ENCODE results near the gene RCCD1. TPM values are rescaled to one million over a fixed set of nuclear protein-coding genes. Genes with fewer than 3 reads are reported as not detected.

The RCCD1 gene
- total RNA-seq, 1 donor from 2014 or later: 7.4 TPM

DNA sequence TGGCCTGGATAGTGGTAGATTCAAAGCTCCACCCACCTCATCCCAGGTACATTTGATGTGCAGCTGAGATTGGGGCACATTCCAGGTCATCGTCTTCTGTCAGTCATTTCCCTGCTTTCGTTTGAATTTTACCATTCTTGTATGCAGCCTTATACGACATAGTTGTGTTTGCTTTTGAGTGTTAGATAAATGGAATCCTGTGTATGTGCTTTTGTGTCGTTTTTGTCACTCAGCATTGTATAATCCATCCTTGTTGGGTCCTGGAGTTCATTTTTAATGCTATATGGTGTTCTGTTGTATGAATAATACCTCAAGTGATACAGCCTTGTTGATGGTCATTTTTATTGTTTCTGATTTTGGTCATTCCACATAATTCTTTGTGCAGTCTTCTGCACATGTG lies 7.3 kb downstream of the RCCD1 start:
- DNase-seq (ENCODE audit: low read depth): no peak

DNA sequence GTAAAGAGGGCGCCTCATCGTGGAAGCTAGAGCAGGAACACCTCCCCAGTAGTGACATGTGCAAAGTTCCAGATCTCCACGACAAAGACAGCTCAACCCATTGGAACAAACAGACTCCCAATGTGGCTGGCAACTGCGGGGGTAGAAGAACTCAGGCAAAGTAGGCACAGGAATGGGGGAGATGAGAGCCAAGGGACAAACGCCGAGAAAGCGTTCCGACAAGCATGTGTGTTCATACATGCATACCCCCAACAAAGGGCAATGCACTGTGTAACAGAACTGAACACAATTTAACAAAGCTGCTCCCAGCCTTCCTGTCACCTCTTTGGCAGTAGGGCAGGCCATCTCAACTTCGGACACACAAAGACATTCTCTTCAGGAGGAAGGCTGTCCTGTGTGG lies 11.6 kb downstream of the RCCD1 start:
- no peak for DNase-seq (ENCODE audit: low read depth)

DNA sequence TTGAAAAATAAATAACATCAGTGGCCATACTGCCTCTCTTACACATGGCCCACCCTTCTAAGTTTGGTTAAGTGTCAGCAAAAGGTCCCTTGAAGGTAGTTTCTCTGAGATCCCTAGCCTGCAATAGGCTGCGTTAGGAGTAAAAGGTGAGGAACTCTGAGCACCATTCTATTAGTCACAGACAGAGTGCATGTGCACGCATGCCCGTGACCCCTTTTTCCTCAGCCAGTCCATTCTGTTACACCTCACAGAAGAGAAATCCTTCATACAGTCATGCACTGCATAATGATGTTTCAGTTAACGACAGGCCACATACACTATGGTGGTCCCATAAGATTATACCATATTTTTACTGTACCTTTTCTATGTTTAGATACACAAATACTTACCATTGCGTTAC lies 12.5 kb downstream of the RCCD1 start:
- DNase-seq (ENCODE audit: low read depth): no peak

DNA sequence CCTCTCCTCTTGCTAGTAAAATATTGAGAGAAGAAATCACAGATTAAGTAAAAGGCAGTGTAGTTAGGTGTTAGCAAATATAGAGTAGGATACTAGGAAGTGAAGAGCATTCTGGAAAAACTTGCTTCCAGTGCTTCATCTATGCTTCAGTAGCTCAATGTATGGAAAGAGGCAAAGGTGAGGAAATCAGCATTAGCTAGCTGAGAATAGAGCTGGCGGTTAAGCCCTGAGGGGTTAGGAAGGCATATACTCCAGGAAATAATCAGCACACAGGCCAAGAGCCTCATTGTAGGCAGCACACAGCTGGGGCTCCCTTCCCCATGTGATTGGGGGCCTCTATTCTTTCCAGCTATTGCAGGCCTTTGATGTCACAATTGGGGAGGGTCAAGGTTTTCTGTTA lies 13.8 kb downstream of the RCCD1 start:
- DNase-seq (ENCODE audit: low read depth): no peak

DNA sequence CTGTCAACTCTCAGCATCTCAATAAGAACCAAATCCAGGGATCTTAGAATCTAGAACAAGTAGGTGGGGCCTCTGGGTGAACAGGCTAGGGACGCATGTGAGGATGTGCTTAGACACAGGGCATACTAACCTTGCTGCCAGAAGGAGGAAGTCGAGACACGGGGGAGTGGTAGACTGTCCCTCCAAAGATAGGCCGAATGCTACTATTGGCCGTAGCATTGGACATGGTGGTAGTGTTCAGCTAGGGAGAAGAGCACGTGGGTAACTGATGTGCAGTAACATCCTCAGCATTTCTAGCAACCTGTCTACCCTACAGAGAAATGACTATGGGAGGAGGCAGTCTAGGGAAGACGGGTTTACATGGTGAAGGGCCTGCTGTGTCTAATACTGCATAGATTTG lies 15.6 kb downstream of the RCCD1 start:
- no peak for DNase-seq (ENCODE audit: low read depth)

DNA sequence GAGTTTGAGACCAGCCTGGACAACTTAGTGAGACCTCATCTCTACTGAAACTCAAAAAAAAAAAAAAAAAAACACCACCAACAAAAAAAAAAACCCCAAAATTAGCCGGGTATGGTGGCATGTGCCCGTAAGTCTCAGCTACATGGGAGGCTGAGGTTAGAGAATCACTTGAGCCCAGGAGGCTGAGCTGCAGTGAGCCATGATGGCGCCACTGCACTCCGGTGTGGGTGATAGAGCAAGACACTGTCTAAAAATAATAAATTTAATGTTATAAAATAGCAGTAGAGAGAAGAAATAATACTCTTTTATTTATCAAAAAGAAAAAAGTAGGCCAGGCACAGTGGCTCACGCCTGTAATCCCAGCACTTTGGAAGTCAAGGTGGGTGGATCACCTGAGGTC lies 17.4 kb downstream of the RCCD1 start:
- DNase-seq (ENCODE audit: low read depth): no peak

DNA sequence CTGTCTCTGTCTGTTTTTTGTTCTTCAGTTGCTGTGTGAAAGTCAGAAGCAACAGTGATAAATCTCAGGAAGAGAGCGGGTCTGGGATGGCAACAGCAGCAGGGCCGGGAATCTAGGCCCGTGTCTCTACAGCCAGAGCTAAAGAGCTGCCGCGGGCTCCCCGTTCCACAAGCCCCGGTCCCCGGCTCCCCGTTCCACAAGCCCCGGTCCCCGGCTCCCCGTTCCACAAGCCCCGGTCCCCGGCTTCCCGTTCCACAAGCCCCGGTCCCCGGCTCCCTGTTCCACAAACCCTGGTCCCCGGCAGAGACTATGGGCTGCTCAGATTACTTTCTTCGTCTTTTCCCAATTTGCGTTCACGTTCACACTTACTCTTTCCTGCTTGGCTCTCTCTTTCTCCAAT lies 19.5 kb downstream of the RCCD1 start:
- DNase-seq (ENCODE audit: low read depth): no peak

DNA sequence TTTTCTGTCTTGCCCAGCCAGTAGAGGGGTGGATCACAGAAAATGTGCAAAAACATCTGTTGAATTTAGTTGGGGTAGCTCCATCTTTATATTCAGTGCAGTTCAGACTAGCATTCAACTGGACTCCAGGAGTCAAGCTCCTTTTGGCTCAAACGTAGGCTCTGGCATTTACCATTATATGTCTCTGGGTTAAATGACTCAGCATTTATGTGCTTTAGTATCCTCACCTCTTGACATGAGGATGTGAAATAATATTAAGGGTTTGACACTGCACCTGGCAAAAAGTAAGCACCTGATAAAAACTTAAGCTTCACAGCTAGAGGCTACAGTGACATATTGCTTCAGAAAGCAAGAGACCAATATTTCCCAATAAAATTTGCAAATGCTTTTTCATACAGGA lies 24.9 kb downstream of the RCCD1 start:
- no peak for DNase-seq (ENCODE audit: low read depth)

DNA sequence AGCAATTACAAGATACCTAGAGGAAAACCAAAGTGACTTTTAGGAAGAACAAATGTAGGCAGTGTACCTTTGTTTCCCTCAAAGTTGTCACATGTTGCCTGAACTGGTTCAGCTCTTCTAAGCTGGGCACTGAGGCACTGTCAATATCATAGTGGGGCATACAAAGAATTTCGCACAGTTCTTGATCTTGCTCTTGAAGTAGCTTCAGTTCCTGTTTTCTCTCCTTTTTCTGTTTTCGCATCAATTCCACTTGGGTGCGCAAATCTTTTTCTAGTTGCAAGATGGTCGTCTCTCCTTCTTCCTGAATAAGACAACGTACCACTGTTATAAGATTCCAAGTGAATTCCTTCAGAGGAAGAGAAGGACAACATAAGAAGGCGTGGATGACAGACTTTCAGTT lies 27.0 kb downstream of the RCCD1 start:
- no peak for DNase-seq (ENCODE audit: low read depth)

DNA sequence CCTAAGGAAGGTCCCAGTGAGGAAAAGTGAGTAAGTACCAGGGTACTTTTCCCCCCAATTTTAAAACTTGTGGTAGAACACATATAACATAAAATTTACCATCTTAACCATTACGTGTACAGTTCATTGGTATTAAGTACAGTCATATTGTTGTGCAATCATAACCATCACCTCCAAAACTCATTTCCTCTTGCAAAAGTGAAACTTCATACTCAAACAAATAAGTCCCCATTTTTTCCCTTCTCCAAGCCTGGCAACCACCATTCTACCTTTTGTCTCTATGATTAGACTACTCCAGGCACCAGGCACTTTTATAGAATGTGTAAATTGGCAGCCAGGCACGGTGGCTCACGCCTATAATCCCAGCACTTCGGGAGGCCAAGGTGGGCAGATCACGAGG lies 27.5 kb downstream of the RCCD1 start:
- DNase-seq (ENCODE audit: low read depth): no peak

DNA sequence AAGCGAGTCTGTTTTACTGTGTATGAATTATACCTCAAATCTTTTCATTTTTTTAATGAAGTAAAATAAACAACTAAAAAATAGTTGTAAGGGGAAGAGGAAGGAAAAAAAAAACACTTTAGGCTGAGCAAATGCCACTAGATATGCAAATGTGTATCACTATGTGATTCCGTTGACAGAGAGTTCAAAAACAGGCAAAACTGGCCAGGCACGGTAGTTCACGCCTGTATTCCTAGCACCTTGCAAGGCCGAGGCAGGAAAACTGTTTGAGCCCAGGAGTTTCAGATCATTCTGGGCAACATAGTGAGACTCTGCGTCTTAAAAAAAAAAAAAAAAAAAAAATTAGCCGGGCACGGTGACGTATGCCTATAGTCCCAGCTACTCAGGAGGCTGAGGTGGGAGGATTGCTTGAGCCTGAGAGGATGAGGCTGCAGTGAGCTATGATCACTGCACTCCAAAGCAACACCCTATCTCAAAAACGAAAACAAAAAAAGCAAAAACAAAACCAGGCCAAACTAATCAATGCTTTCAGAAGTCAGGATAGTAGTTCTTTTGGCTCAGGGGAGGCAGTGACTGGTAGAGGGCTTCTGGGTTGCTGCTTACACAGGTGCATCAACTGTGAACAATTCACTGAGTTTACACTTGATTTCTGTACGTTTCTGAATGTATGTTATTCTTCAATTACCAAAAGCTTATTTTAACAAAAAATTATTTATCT lies 32.3 kb downstream of the RCCD1 start:
- DNase-seq (ENCODE audit: low read depth): no peak

DNA sequence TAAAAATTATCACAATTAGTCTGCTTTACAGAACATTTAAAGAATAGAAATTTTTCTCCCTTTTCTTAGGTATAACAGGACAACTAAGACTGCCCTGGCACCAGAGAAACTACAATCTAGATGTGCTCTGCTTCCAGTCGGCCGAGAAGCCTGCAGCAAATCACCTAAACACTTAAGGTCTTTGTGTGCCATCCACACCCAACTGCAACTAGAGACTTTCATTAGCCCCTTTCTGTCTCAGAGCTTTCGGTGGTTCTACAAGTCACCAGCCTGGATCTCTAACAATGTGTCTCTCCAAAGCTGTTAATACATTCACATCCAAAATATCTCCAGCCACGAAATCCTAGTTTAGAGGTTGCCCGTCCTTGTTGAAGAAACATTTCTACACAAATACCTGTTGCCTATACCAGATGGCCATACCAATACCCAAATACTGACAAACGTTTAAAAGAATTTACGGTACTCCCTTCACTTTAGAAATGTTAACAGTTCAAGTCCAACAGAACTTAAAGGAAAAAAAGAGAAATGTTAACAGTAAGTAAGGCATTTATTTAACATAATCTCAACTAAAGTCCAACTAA lies 33.0 kb downstream of the RCCD1 start:
- DNase-seq (ENCODE audit: low read depth): peak; percentile 48

DNA sequence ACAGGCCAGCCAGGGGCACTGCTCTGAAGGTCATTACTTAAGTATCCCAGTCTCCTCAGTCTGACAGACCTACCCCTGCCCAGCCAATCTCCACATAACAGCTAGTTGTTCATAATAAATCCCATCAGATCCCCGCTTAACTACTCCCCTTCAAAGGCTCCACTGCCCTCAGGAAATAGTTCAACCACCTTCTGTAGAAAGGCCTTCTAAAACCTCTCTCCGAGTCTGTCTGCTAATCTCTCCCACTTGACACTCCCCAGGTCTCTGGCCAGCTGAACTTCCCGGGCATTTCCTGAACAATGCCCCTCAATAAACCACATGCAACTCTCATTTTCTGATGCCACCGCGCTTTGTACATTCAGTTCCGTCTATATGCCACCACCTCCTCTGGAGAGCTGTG lies 33.6 kb downstream of the RCCD1 start:
- DNase-seq (ENCODE audit: low read depth): no peak

DNA sequence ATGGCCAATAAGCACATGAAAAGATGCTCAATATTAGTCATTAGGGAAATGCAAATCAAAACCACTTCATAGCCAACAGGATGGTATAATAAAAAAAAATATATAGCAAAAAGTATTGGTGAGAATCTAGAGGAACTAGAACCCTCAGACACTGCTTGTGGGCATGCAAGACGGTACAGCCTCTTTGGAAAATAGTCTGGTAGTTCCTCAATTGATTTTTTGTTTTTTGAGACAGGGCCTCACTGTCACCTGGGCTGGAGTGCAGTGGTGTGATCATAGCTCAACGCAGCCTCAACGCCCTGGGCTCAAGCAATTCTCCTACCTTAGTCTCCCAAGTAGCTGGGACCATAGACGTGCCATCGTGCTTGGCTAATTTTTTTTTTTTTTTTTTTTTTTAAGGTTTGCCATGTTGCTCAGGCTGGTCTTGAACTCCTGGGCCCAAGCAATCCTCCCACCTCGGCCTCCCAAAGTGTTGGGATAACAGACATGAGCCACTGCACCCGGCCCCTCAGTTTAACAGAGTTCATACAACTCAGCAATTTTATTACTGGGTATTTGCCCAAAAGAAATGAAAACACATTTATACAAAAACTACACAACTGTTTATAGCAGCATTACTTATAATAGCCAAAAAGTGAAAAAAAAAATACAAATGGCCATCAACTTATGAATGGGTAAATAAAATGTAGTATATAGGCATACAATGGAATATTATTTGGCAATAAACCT lies 34.5 kb downstream of the RCCD1 start:
- DNase-seq (ENCODE audit: low read depth): no peak

DNA sequence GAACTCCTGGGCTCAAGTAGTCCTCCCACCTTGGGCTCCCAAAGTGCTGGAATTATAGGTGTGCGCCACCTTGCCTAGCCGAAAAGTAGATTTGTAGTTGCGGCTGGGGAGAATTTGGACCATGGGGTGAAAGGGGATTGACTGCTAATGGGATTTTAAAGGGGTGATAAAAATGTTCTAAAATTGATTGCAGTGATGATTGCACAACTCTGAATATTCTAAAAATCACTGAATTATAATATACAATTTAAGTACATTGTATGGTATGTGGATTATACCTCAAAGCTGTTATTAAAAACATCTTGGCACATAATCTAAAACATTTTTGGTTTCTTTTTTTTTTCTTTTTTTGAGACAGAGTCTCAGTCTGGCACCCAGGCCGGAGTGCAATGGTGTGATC lies 35.8 kb downstream of the RCCD1 start:
- no peak for DNase-seq (ENCODE audit: low read depth)

DNA sequence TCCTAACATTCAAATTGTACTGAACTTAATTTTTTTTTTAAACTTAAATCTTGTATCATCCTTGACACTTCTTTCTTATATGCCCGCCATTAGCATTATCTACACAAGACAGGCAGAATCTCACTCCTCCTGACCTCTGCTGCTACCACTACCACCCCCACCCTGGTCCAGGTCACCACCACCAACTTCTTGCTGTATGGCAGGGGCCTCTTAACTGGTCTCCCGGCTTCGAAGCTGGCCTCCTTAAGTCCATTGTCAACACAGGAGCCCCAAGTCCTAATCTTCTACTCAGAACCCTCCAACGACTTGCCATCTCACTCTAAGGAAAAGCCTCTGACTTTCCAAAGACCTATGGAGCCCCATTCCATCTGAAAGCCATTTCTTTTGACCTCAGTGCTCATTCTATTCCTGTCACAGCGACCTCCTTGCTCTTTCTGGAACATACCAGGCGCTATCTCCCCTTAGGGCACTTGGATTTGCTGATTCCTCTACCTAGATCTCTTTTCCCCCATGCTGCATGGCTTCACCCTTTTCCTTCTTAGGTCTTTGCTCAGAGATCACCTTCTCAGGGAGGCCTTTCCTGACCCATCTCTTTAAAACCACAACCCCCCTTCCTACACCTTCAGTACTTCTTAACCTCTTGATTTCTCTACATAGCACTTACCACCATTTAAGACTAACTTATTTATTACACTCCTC lies 37.1 kb downstream of the RCCD1 start:
- DNase-seq (ENCODE audit: low read depth): no peak

DNA sequence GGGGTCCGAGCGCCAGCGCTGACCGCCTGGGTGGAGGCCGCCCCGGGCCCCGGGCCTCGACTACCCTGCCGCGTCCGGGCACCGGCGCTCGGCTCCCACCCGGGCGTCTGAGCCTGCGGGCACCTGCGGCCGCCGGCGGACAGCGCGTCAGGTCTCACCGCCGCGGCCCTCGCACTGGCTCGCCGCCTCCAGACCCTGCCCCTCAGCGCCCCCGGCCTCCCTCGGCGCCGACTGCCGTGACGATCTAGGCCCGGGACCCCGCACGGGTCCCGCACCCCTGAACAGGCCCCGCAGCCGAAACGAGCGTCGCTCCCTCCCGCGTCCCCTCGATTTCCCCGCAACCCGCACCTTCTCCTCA lies 39.4 kb downstream of the RCCD1 start:
- DNase-seq (ENCODE audit: low read depth): no peak

DNA sequence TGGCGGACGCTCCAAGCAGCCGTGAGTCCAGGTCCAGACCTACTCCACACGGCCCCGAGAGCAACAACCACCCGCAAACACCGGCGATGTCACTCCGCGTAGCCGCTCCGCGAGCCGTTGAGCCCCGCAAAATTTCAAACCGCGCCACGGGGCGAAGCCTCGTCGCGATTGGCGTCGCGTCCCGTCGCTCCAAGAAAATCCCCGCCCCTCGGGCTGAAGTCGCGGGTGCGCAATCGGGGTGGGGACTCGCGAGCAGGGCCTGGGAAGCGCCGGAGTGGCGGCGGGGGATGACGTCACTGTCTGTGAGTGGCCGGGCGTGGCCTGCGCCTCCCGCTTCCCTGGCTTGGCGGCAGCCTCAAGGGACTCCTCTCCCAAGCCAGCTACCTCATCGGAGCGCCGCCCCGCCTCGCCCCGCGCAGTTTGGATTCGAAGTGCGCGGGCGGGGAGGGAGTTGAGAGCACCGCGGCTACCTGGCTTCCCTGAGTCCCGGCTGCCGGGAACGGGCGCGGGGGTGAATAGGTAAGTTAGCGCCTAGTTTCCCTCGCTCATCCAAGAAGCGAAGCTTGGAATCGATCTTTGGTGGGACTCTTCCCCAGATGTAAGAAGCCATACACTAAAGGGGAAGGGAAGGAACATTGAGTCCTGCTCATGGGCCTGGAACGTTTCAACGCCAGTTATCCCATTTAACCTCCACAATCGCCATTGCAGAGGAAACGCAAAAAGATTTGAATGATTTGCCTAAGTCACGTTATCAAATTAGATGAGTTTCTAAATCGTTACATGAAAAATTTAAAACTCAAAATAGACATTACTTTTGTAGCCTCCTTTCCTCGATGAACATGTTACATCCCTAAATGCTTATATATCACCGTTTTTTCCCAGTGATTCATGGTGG lies 40.0 kb downstream of the RCCD1 start, which contains the start of gene PRC1:
TSS of gene PRC1 (minus strand) at position 119 of the 895 bp plus-strand sequence. CDS start at position 1, 118 bp downstream.
- peak; percentile 97 for DNase-seq (ENCODE audit: low read depth)

DNA sequence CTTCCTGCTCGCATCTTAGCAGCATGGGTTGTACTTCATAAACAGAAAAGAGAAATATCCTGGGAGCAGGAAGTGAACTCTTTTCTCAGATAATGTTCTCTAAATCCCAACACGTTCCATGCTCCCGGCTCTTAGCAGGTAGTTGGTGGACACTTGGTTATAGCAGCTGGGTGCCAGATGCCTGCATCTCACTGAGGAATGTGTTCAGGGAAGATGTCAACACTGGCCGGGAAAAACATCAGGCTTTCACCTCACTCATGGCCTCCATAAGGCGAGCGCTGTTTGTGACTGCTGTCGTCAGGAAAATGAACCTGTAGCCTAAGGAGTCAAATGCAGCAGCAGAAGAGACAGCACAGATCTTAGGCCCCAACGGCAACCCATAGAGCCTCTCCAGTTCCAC lies 44.1 kb downstream of the RCCD1 start:
- no peak for DNase-seq (ENCODE audit: low read depth)

DNA sequence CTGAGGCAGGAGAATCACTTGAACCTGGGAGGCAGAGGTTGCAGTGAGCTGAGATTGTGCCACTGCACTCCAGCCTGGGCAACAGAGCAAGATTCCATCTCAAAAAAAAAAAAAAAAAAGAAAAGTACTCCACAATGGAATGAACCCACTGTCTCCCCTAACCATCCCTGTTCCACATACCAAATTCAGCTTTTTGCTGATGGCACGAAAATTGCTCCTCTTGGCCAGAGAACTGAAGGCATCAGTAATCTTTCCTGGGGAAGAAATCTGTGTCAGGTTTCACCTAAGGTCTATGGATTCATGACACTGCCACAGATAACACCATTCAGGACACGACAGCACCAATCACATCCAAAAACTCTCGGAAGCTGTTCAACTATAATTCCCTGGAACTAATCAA lies 46.5 kb downstream of the RCCD1 start:
- no peak for DNase-seq (ENCODE audit: low read depth)

DNA sequence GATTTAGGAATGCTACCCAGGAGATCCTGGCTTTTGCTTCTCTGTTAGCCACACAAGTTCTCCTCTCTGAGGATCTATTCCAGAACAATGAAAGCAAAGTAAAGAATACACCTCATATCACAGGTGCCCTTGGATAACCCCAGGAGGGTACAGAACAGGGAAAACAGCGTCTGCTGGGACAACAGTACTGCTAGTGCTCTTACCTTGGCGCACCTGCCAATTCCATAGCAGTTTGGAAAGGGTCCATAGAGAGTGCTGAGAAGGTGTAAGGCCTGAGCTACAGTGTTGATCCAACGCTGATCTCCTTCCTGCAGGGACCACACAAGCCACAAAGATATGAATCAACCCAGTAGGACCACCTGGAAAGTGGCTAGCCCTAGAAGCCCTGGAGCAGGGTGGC lies 52.6 kb downstream of the RCCD1 start:
- no peak for DNase-seq (ENCODE audit: low read depth)
